ENCODE results near the gene LRBA. TPM values are rescaled to one million over a fixed set of nuclear protein-coding genes. Genes with fewer than 3 reads are reported as not detected.

LRBA gene
- total and polyA plus RNA-seq, 9 donors, result 9.7 to 49.2 (median 30.4) TPM

GRCh38 chr4:150714462-150715438, 300.3 kb downstream of the LRBA start:
- 61 to 73% (median 72%) methylated on average over 2 of the region's 2 CpGs for WGBS, 3 donors

DNA sequence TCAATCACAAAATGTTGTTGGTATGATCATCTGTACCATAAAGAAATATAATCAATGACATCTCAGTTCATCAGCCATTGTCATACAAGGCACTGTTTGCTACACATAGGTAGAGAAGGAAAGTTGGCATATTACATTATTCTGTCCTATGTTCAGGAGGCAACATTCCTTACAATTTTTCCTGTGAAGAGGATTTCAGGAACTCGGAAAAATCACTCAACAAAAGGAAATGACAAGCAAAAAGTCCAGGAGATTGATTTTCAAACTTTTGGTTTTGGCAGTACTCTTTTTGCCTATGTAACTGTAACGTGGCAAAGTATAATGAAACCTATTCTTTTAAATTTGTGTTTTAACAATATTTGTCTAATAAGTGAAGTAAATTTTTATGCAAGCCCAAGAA, 301.8 kb downstream of the LRBA start:
- Histone ChIP-seq H3K4me1 (ENCODE audit: insufficient read depth) (no peaks in the 10 kb centered on the region), H3K4me3 (no peak overlapping the region), H3K9me3 (no peaks in the 10 kb centered on the region), H3K27me3 (no peaks in the 10 kb centered on the region), H3K36me3 (no peaks in the 10 kb centered on the region), H3K27ac (no peak overlapping the region)
- intact Hi-C loops (cut with DNase I), result no loop called here
- no peak for DNase-seq
- no peak for TF ChIP-seq EP300 (IDR thresholded peaks at IDR 0.05)
- no peak for TF ChIP-seq POLR2A (IDR thresholded peaks at IDR 0.05)
- TF ChIP-seq, protein P1, sequence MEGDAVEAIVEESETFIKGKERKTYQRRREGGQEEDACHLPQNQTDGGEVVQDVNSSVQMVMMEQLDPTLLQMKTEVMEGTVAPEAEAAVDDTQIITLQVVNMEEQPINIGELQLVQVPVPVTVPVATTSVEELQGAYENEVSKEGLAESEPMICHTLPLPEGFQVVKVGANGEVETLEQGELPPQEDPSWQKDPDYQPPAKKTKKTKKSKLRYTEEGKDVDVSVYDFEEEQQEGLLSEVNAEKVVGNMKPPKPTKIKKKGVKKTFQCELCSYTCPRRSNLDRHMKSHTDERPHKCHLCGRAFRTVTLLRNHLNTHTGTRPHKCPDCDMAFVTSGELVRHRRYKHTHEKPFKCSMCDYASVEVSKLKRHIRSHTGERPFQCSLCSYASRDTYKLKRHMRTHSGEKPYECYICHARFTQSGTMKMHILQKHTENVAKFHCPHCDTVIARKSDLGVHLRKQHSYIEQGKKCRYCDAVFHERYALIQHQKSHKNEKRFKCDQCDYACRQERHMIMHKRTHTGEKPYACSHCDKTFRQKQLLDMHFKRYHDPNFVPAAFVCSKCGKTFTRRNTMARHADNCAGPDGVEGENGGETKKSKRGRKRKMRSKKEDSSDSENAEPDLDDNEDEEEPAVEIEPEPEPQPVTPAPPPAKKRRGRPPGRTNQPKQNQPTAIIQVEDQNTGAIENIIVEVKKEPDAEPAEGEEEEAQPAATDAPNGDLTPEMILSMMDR (IDR thresholded peaks at IDR 0.05), result no peak
- 88 to 91% (median 88%) methylated on average over 2 of the region's 2 CpGs for WGBS, 3 donors

More at GRCh38 chr4:150714462-150715438, 300.3 kb downstream of the LRBA start:
- Histone ChIP-seq H3K27me3 (no peaks in the 10 kb centered on the region), H3K36me3 (no peaks in the 10 kb centered on the region), H3K9me3 (no peaks in the 10 kb centered on the region), H3K4me1 (ENCODE audit: insufficient read depth) (no peaks in the 10 kb centered on the region), H3K27ac (no peak overlapping the region), H3K4me3 (no peak overlapping the region)
- intact Hi-C loops (cut with DNase I), result no loop called here
- no peak for DNase-seq
- no peak for TF ChIP-seq EP300 (IDR thresholded peaks at IDR 0.05)
- no peak for TF ChIP-seq POLR2A (IDR thresholded peaks at IDR 0.05)

DNA sequence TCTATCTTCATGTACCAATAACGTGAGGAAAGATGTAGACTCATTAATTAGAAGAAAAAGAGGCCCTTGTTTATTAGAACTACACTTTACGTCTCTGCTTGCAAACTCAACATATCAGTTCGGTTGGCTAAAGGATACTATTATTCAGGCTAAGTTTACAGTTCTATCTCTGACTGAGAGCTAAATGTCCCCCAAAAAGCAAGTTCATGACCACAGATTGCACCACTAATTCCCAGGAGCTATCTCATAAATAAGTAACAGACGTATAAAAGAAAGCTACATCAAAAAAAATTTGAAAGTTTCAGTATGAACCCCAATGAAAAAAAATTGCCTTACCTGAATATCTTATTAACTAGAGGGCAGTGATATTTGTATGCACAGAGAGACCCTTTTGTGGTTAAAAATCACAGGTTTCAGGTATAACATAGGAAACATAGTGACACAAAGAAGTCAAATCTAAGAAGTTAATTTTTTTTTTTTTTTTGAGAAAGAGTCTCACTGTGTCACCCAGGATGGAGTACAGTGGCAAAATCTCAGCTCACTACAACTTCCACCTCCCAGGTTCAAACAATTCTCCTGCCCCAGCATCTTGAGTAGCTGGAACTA, 304.2 kb downstream of the LRBA start:
- intact Hi-C loops (cut with DNase I), result no loop called here
- Histone ChIP-seq H3K4me1 (ENCODE audit: insufficient read depth) (no peaks in the 10 kb centered on the region), H3K27ac (no peak overlapping the region), H3K36me3 (no peaks in the 10 kb centered on the region), H3K9me3 (no peaks in the 10 kb centered on the region), H3K4me3 (no peak overlapping the region), H3K27me3 (no peaks in the 10 kb centered on the region)
- 89 to 92% (median 89%) methylated on average over 4 of the region's 4 CpGs for WGBS, 3 donors
- no peak for TF ChIP-seq EP300 (IDR thresholded peaks at IDR 0.05)
- TF ChIP-seq, protein P1 (IDR thresholded peaks at IDR 0.05), result no peak
- TF ChIP-seq POLR2A (IDR thresholded peaks at IDR 0.05), result no peak
- no peak for DNase-seq

GRCh38 chr4:150708004-150708403, 307.1 kb downstream of the LRBA start:
- 97 to 100% (median 100%) methylated on average over 1 of the region's 1 CpG for WGBS, 3 donors
- no peak overlapping the region for H3K4me3 ChIP-seq

More at GRCh38 chr4:150708004-150708403, 307.1 kb downstream of the LRBA start:
- Histone ChIP-seq H3K36me3 (no peaks in the 10 kb centered on the region), H3K27me3 (no peaks in the 10 kb centered on the region), H3K27ac (no peak overlapping the region), H3K4me1 (ENCODE audit: insufficient read depth) (no peaks in the 10 kb centered on the region), H3K9me3 (no peaks in the 10 kb centered on the region)
- intact Hi-C loops (cut with DNase I), result no loop called here
- no peak for DNase-seq
- TF ChIP-seq, protein P1 (IDR thresholded peaks at IDR 0.05), result no peak
- TF ChIP-seq EP300 (IDR thresholded peaks at IDR 0.05) (no peak), POLR2A (IDR thresholded peaks at IDR 0.05) (no peak)

Measured in ovary (tissue), 9 donors.